HG03135 (cell line): ENCODE measurements around the gene MAGI2.
A peak's percentile ranks its signal among the peaks of the same experiment; 100 is the strongest.

Experiments
- ATAC-seq: cut with Tn5 transposase; IDR thresholded peaks from one replicate; pipeline ENCODE4 v1.9.1; 2021; ENCODE audit warnings: mild to moderate bottlenecking, moderate library complexity; ENCODE audit not compliant: unreplicated experiment

Gene MAGI2

DNA sequence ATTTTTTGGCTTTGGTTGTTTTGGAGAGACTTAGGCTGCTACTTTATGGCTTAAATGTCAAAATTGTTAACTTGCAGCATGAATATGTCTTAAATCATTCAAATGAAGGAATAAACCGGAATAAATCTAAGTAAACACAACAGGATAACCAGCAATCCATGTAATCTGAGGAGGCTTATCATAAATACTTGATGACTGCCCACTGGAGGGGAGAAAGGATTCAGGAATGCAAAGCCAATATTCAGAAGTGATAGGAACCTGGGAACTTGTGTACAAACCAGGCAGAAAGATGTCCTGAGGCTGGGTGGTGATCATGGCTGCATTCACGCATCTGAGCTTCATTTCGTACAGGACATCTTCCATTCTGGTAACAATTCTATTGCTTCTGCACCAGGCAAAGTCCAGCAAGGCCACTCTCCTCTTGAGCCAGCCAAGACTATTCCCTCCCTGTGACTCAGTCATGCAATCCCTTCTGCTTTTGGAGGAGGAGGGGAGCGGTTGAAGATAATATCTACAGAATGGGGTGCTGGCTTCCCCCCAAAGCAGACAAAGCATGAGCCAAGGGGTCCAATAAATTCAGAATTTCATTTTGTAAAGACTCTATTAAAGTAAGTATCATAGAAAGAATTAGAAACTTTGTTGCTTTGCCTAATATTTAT lies 1280.4 kb downstream of the MAGI2 start:
- ATAC-seq, result no peak

DNA sequence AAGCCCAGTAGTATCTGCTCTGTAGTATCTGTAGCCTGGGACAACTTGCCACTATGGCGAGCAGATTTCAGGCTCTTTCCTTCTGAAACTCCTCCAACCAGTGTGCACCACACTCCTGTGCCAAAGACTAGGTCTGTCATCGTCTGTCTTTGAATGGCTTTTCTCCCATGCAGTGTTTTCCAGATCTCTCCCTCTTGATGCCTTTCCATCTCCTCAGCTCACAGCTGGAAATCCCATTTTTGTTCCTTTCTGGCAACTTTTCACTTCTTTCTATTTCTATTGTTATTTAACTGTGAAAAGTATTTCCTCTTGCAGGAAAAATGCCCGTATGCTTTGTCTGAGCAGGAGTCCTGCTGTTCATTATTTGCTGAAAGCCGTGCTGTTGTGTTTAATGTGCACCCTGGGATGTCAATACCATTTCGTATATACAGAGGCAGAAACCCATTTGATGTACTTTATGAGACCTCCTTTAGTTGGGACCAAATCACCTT lies 1281.2 kb downstream of the MAGI2 start:
- no peak for ATAC-seq

DNA sequence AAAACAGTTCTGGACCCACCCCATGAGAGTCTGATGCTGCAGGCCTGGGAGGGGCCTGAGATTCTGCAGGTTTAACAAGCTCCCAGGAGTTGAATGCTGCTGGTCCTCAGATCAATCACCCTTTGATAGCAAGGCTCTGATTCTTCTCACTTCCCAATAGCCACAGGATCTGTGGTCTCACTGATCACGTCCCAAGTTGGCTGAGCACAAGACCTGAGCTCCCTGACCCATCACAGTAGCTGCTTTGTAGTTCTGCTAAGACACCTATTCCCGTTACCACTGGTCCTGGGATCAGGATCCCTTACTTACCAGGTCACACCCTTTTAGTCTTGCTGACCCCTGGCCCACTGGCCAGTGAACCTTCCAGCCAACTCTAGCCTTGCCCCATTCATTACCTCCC lies 1282.1 kb downstream of the MAGI2 start:
- no peak for ATAC-seq

DNA sequence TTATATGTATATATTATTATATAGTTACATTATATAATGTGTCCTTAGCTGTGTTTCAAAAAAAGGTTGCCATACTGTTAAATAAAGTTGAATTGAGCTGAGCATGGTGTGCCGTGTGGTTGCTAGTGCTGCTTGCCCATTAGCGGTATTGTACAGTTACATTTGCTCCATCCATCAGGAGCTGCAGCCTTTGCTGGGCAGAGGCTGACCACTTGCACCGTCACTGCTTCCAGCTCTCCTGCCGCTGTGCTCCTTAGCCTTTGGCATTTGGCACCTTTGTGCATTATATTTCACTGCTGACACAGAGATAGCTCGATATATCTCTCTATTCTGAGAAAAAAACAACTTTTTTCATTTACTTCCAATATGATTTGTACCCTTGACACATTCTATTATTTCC lies 1282.7 kb downstream of the MAGI2 start:
- no peak for ATAC-seq

DNA sequence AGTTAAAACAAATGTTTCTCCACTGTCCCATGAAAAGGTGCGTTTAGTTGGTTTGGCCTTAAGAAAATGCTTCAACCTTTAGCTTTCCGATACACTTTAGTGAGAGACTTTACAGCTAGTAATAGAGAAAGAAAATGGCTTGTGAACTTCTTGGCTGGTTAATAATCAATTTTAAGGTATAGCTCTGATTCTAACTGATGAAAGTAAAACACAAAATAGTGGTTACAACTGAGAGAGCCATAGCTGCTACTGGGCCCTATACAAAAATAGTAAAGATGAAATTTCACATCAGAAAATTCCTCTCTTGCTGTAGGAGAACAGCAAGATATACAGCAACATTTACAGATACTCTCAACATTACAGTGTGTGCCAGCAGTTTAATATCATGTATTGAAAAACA lies 1283.5 kb downstream of the MAGI2 start:
- ATAC-seq, result peak; percentile 57

DNA sequence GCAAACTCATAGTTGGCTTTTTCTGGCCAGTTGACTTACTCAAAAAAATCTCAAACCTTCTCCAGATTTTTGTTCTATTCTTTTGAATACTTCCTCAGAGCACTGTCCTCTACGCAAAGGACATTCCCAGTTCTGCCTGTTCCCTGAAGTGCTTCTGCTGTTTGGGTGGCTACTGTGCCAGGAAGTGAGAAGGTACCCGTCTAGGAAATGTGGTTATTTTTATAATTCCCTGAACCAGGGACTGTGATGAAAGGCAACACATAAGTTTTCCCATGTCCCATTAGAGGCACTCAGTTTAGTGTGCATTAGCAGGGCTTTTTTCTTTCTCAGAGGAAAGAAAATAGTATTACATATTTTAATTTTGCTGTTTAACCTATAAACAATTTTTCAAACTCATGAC lies 1284.6 kb downstream of the MAGI2 start:
- no peak for ATAC-seq

DNA sequence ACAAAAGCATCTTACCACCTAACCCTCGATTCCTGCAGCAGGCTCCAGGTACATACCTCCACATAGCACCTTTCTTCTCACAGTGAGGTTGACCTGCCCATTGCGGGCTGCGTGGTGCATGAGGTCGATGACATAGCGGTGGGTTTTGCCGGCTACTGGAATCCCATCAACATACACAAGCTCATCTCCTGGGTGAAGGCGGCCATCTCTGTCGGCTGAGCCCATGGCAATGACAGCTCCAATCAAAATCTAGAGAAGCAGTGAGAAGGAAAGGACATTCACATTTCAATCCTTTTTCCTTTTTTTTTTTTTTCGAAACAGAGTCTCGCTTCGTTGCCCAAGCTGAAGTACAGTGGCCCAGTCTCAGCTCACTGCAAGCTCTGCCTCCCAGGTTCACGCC lies 1285.6 kb downstream of the MAGI2 start:
- ATAC-seq, result no peak

DNA sequence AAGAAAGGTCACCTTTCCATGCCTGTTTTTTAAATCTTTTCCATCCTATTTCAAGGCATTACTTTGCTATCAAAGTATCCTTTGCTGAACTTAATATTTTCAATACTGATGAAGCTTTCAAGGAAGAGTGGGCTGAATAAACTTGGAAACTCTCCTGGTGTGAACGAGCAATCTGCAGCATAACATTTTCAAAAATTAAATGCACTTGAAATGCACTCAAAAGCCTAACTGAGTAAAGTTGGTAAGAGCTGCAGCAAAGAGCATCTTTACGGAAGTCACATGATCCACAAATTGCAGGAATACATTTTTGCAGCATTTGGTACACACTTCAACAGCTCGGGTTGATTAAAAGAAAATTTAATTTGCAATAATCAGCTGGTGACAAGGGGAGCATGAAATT lies 1287.6 kb downstream of the MAGI2 start:
- no peak for ATAC-seq

DNA sequence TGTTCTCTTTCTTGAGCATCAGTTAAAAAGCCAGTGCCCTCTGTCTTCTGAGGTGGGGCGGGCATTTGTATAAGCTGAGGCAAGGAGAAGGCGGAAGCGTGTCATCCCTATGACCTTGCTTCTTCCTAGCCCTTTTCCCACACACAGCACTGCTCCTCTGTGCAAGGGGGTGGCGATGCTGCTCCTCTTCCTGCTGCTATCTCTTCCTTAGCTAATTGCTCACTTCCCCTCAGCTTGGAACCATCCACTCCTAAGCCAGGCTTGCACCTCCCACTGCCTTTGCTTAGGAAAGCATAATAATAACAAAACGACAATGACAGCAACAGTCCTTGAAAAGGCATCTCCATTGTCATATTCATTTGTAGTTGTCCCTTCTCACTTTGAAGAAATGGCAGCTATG lies 1288.0 kb downstream of the MAGI2 start:
- no peak for ATAC-seq

DNA sequence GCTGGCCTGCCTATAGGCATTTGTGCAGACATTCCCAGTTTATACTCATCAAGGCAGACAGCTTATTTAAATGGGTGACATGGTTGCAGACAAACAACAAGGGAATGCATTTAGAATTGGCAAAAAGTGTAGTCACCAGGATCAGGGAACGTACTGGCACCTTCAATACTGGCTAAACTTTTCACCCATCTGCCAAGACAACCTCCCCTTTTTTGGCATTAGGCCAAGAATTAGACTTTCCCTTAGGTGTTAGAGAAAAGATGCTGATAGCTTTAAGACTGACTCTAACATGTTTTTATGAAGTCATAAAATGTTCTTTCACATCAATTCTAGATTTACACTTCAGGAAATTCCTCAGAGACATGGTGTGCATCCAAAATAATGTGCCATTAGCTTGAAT lies 1289.0 kb downstream of the MAGI2 start:
- ATAC-seq, result no peak

DNA sequence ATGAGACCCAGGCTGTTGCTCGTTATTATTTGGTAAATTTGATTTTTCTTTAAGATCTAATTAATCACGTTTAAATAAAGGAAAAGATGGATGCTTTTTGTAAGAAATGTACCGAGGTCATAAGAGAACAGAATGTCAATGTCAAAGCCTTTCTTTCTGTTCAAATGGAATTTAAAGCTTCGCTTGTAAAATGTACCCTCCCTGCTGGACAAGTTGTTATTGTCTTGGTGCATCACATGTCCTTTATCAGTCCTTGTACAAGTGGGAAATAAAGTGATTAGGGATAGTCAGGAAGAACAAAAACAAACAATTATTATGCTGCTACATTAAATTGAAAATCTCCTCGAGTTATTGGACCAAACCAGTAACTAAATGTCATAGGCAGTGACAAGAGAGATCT lies 1291.7 kb downstream of the MAGI2 start:
- ATAC-seq, result no peak

DNA sequence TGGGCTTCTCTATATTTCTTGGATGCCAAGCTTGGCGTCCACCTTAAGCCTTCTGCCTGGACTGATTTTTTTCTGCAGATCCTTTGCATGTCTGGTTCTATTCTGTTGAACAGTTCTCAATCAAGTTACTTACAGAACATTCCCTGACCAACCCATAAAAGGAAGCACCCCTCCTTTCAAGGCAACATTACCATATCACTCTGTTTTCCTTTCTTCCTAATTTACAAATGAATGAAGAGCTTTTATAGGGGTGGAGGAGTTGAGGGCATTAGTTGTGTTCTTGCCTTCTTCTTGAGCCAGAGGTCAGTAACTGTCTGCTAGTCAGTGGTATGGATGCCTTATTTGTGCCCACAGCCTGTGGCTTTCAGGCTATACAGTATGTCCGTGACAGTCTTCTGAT lies 1293.9 kb downstream of the MAGI2 start:
- no peak for ATAC-seq

DNA sequence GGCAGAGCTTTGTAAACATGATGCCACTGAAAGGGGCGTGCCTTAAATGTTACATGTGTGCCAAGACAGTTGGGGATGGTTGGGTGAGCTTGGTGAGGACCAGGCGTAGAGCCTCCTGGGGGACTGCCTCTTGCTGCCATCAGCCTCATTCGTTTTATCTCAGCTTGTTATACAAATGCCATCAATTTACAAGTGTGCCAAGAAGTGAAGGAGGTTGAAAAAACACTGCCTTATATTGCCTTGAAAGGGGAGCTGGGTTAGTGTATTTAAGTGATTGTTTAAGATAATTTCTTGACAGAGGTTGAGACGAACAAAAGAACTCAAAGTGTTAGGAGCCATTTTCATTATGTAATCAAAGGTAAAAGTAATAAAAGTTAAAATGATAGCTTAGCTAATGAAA lies 1300.2 kb downstream of the MAGI2 start:
- no peak for ATAC-seq

DNA sequence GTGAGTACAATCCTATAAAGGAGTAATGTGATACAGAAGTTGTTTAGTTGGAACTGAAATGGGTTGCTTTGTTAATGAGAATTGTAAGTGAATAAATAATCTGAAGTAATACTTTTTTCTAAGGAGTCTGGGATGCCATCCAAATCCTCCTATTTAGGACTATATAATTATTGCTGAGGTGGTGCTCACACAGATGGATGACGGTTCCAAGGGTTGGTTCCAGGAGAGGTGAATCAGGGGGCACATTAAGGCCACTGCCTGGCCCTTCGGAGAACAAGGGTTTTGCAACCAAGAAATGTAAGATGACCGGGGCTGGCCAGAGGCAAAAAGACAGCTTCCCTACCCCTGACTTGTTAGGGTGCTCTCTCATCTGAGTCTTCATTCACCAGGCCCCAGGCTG lies 1302.2 kb downstream of the MAGI2 start:
- ATAC-seq, result no peak

DNA sequence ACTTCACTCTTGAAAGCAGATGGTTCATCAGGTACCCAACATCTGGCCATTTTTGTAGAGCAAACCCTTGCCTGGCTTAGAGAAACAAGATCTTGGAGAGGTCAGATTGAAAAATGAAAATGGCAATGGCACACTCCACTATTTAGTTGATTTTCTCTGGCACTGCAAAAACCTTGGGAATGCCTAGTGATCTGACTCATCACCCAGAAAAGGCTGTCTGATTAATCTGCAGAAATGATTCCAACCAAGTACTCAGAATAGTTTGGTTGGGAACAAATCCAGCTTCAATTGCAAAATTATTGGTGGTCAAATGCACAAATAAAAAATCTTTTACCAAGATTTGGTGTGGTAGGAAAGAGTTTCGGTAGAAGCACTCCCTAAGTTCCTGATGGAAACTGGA lies 1303.7 kb downstream of the MAGI2 start:
- ATAC-seq, result no peak

DNA sequence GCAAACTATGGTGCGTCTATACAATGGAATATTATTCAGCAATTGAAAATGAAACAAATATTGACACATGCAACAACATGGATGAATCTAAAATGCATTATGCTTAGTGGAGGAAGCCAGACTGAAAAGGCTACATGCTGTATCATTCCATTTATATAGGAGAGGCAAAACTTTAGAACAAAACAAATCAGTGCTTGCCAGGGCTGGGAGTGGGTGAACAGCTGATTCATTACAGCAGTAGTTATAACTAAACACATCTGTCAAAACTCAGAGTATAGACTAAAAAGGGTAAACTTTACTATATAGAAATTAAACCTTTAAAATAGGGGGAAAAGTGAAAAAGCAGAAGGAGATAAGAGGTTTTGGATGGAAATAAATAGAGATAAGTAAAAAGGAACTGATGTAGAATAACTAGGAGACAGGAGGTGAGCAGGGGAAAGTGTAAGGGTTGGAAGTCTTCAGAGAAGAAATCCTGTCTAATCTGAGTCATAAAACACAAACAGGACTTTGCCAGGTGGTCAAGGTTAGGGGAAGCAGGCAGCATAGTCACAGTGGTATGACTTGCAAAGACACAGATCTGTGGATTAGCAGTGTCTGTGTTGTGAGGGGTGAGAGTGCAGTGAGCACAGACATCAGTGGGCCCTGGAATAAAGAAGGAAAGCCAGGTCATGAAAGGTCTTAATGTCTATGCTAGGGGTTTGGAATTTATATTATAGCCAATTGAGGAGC lies 1305.1 kb downstream of the MAGI2 start:
- no peak for ATAC-seq

DNA sequence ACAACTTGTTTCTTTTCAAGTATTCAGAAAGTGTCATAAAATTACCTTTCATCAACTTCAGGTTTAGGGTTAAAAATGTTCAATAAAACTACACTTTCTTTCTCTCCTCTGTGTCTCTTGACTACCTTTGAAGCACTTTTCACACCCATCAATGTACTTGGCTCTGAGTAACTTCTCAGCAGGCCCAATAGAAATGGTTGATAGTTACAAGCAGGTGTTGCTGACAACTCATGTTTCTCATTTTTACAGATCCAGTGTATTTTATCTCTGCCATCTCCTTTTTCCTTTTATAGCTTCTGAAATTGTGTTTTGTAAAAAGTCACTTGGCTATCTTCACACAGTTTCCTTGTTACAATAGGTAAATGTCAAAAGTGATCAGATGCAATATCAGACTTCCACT lies 1306.9 kb downstream of the MAGI2 start:
- ATAC-seq, result no peak

DNA sequence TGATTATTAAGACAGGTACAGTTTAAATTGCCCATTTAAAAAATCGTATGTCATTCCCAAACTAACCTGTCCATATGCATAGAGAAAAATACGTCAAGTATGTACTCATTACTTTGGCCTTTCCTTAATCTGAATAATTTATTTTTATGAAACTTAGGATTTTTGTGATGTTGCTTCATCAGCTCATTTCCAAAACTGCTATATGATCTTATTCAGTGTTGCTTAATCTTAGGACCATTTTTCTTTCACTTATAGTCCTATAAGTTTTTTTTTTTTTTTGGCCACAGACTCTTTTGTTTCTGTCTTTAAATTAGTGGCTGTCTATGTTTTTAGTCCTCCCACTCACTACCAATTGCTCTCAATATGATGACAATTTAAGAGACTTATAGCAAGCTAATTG lies 1309.8 kb downstream of the MAGI2 start:
- no peak for ATAC-seq

DNA sequence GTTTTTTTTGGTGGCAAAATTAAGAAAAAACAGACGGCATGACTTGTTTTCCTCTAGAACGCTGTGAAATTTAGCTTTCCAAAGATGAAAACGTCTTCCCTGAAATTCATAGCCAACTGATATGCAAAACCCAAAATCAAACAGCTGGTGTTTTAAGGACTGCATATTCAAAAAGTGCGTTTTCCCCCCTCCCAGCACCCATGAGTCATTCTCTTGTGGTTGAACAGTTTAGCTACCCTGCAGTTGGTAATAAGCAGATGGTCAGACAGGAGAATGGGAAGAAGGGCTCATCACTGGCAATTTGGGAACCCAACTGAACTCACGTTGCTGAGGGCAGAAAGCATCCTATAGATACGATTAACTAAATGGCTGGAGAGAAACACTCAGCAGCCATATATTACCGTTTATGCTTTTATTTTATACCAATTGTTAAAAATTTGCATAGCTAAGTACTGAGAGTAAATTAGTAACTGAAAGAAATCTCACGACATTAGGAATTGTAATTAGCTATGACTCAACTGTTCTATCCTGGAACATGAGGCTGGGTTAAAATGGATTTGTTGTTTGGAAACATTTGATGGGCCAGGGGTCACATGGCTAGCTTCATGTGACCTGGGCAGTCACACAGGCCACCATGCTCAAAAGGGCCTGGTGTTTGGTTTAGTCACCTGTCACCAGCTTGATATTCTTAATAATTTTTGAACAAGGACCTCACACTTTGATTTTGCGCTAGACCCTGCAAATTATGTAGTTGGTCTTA lies 1311.8 kb downstream of the MAGI2 start:
- no peak for ATAC-seq

DNA sequence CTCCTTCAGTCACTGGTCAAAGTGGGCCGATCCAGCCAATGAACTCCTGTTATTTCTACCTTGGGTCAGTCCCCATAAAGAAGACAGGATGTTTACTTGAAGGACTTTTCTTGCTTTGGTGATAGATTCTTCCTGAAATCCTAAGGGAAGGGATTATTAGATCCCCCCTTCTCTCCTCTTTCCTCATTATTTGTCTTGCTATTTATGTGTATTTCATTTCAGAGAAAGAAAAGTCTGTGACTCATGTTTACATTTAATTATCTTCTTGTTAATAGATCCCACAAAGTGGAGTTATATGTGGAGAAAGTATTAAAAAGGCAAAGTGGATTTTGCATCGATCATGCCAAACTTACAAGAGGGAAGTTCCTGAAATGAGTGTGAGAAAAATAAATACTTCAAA lies 1313.4 kb downstream of the MAGI2 start:
- ATAC-seq, result no peak

DNA sequence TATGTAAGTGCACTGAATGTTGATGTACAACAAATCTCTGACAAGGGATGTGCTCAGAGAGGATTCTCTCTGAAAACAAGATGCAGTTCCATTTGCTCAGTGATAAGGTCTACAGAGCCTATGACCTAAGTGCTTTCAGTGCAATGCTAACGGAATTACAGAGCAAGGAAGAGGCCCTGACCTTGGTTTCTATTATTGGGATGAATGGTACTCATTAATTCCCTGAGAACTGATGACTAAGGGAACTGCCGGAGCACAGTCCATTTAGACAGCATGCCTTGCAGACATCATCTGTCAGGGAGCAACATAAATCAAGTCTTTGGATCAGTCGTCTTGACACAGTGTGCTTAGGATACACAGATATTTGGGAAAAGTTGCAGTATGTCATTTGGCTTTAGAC lies 1314.1 kb downstream of the MAGI2 start:
- no peak for ATAC-seq

DNA sequence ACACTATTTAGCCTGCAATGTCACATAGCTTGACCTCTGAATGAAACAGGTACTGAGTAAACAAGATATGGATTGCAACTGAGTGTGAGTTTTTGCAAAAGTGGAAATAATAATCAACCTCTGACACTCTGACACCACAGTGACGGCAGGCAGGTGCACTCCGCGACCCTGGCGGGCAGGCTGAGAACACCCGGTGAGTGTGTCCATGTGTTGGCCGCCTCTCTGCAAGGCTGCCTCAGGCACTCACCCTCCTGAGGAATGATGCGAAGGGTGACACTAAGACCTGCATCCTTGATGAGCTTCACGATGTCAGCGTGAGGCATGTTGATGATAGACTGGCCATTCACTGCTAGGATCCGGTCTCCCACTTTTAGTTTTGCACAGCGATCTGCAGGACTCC lies 1318.7 kb downstream of the MAGI2 start:
- ATAC-seq, result no peak
